HG03159 (cell line): Measurements from ENCODE around the gene TSPAN32.

Experiments used
- ATAC-seq: cut with Tn5 transposase; IDR thresholded peaks from one replicate; pipeline ENCODE4 v1.9.1; 2021; ENCODE audit warnings: mild to moderate bottlenecking, moderate library complexity; ENCODE audit not compliant: unreplicated experiment

TSPAN32 gene

DNA sequence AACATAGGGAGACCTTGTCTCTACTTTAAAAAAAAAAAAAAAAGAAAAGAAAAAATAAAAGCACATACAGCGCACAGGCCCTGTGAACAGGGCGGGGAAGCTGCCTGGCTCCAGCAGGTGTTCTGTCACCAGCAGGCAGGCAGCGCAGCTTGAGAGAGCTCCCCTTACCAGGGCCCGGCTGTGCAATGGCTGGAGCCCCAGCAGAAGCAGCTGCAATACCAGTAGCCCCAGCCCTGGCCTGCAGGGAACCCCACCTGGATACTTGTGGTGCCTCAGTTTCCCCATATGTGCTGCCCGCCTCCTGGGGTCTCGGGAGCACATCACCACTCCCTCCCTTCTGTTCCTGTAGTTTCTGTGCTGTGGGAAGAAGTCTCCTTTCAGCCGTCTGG lies 12.3 kb downstream of the TSPAN32 start:
- no peak for ATAC-seq

DNA sequence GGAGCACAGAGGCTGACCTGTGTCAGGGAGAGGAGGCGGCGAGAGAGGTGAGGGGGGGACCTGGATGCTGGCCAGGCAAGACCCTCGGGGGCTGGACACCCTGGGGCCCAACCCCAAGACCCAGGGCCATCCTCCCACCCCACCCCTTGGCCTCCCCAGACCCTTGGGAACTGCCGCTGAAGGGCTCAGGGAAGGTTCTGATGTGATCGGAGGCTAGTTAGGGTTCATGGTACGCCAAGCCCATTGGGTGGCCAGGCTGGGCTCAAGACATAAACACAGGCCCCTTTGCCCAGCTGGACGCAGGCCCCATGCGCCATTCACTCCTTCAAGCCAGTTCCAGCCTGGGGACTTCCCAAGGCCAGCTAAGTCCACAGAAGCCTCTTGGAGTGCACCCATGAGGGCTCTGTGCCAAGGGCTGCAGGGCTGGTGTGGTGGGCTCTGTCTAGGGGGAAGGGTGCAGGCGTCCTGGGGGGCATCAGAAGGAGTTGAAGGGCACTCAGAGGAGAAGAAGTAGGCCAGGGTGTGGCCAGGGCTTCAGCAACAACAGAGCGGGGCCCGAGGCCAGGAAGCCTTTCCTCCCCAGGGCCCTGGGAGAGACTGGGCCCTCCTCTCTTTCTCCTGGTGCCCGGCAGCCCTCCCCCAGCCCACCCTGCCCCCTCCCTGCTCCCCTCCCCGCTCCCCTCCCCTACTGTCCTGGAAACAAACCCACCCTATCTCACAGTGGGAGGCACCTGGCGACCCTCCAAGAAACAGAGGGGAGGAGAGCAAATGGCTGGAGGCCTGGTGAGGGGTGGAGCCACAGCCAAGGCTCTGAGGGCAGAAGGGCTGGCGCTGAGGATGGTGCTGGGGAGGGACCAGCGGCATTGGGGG lies 12.9 kb downstream of the TSPAN32 start:
- ATAC-seq, result no peak

DNA sequence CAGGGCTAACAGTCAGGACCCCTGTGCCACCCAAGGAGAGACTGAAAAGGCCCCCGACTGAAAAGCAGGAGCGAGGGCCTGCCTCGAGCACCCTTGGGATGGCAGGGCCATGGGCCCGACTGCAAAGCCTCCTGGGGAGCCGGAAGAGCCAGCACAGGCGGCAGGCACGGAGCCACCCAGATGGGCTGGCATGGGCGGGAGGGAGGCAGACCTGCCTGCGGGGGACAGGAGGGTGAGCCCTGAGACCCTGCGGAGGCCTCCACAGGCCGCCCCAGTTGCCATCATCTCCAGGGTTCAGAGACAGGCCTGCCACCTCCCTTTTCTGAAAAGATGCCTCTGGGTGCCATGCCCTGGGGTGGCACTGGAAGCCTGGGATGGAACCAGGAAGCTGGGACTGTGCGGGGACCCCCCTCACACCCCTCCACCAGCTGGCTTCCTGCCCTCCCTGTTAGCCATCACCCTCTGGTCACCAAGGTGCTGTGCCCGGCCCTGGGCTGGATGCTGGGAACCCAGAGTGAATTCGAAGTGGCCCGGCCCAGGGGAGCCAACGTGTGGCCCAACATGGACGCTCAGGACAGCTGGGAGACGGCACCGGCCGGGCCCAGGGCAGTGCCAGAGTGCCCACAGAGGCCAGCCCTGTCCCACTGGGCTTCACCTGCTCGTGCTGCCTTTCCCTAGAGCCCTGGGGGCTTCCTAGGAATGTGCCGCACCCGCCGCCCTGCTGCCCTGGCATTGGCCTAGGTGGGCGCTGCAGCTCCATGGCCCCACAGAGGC lies 13.8 kb downstream of the TSPAN32 start:
- ATAC-seq, result no peak

DNA sequence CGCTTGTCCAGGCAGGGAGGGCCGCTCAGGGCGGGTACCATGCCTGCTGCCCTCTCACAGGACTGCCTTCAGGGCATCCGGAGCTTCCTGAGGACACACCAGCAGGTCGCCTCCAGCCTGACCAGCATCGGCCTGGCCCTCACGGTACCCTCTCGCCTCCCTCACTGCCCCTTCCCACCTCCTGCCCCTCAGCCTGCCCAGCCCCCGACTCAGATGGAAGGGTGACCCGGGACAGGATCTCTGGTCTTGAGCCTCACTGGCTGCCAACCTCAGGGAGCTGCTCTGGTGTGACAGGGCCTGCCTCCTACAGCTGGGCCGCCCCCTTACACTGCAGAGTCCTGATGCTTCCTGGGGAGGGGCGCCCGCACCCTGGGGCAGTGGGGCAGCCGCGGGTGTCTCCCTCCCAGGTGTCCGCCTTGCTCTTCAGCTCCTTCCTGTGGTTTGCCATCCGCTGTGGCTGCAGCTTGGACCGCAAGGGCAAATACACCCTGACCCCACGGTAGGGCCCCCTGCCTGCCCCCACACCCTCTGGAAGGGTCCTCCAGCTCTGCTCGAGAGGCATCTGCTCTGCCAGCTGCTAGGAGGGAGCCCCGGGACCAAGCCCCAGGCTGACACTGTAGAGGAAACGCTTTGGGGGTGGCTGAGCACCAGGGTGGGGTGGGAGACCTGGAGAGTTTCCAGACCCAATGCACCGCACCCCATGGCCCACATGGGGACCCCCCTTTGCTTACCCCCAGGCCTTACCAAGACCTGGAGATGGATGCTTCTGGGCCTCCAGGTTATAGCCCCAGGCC lies 14.6 kb downstream of the TSPAN32 start:
- no peak for ATAC-seq

DNA sequence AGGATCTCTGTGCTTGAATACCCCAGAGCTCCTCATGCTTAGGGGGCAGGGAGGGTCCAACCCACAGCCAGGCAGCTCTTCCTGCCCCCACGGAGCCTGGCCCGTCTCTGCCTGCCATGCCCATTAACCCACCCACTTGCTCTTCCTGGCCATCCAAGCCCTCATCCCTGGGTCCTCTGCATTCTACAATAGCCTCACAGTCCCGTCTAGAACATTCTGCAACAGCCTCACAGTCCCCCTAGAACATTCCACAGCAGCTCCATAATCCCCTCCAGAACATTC lies 15.1 kb downstream of the TSPAN32 start:
- ATAC-seq, result no peak

DNA sequence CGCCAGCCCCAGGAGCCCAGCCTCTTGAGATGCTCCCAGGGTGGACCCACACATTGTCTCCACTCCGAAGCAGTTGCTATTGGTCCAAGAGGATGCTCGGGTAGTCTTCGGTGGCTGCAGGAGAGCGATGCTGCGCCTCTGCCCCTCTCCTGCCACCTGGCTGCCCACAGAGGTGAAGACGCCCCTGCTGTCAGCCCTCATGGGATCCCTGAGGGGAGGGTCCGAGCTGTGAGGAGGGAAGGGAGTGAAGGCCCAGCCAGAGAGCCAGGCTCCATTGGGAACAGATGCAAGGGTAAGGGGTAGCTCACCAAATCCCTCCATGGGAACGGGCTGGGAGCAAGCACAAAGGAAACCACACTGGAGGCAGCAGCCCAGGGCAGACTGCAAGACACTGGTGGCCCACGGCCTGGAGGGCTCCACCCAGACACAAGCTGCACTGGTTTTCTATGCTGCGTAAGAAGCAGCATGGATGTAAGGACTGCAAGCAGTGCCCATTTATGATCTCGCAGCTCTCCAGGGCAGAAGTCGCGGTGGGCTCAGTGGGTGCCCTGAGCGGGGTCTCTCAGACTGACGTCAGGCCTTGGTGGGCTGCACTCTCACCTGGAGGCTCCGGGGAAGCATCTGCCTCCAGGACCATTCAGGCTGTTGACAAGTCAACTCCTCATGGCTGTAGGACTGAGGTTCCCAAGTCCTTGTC lies 15.7 kb downstream of the TSPAN32 start:
- ATAC-seq, result no peak

DNA sequence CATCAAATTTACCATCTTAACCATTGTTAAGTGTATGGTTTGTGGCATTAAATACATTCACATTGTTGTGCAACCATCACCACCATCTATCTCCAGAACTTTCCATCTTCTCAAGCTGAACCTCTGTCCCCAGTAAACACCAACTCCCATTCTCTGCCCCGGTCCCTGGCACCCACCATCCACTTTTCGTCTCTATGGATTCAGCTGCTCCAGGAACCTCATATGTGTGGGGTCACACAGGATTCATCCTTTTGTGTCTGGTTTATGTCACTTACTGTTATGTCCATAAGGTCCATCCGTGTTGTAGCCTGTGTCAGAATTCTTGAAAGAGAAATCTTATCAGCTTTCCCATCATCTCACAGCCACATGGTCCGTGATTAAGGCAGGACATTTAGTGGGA lies 16.3 kb downstream of the TSPAN32 start:
- no peak for ATAC-seq

DNA sequence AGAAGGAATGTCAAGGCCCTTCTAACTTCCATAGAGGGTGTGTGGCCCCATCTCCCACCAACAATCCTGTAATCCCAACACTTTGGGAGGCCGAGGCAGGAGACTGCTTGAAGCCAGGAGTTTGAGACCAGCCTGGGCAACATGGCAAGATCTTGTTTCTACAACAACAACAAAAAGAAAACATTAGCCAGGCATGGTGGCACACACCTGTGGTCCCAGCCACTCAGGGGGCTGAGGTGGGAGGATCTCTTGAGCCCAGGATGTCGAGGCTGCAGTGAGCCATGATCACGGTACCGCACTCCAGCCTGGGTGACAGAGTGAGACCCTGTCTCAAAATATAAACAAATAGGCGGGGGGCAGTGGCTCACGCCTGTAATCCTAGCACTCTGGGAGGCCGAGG lies 16.9 kb downstream of the TSPAN32 start:
- ATAC-seq, result no peak

DNA sequence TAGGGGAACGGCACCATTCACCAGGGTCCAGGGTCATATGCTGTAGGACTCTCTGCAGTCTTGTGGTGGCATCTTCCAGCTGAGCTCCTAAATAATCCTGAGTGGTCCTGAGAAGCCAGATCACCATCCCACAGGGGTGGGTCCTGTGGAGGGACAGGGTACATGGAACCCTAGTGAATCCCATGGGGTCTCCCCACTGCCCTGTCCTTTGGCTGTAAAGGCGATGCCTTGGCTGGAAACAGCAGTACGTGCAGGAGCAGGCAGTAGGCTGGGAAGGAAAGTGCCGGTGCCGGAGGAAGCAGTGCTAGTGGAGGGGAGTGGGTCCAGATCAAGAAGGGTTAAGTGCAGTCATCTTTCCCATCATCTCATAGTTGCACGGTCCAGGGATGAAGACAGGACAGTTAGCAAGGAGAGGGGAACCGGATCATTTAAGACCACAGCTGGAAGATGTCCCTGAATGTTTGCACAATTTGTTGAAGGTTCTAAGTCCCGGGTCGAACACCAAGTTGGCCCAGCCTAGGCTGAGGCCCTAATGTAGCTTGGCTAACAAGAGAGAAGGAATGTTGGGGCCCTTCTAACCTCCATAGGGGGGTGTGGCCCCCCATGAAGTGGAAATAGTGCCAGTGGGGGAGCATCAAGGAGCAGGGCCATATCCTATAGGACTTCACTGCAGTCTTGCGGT lies 18.1 kb downstream of the TSPAN32 start:
- ATAC-seq, result no peak

DNA sequence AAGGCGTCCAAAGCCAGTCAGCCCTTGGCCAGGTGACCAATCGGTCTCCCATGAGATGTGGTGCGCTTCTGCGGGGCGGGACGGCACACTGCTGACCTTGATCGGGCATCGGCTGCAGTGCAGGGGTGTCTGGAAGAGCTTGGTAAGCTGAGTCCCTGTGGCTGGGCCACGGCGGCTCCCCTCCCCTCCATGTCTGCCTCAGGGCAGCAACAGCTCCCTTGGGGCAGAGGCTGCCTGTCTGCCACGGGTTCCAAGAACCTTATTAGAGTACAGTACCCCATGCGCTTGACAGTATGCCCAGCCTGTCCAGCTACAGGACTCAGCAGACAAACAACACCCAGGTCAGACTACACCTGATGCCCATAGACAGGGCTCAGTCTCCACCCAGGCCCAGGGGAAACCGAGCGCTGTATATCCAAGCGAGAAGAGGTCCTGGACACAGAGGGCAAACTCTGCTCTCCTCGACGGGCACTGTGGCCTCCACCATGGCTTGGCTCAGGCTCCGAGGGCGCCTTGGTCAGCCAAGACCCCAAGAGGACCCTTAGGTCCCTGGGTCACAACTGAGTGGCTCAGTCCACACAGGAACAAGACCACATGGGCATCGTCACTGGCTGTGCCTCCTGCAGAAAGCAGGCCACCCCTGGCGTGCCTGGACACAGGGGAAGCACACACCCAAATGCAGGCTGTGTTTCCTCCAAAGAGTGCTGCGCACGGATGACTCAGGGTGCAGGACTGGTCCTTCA lies 18.9 kb downstream of the TSPAN32 start:
- no peak for ATAC-seq

DNA sequence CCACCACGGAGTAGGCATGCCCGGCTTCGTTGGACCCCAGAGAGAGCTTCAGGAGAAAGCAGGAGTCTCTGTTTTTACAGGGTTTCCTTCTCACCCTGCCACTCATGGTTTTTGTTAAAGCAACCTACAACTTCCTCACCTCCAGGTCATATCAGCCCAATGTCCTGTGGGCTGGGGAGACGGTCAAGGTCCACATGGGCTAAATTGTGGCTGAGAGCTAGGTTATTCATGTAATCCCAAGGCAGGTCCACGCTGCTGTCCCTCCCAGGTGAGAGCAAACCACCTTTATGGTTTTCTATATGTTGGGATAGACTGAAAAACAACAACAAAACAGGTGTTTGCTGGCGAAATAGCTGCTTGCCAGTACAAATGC lies 19.5 kb downstream of the TSPAN32 start:
- ATAC-seq, result no peak

DNA sequence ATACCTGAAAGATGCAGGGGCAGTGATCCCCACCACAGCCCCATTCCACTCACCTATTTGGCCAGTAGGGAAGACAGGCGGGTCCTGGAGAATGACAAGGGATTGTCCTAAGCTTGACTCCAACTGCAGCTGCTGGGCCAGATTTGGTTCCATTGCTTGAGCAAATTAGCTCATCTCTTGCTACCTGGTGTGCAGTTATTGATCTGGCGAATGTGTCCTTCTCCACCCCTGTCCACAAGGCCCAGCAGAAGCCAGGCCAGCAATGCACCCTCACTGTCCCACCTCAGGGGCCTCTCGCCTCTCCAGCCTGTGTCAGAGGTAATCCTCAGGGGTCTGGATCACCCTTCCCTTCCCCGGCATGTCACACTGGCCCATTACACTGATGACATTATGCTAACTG lies 23.3 kb downstream of the TSPAN32 start:
- no peak for ATAC-seq

DNA sequence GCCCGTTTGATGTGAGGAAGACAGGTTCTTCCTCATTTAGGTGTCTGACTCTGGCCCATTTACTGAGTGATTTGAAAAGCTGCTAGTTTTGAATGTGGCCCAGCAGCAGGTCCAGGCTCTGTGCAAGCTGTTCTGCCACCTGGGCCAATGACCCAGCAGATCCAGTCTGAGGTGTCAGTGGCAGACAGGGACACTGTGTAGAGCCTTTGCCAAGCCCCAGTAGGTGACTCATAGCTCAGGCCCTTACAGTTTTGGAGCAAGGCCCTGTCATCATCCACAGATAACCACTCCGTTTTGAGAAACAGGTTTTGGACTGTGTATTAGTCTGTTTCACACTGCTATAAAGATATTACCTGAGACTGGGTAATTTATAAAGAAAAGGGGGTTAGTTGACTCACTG lies 23.9 kb downstream of the TSPAN32 start:
- ATAC-seq, result no peak

DNA sequence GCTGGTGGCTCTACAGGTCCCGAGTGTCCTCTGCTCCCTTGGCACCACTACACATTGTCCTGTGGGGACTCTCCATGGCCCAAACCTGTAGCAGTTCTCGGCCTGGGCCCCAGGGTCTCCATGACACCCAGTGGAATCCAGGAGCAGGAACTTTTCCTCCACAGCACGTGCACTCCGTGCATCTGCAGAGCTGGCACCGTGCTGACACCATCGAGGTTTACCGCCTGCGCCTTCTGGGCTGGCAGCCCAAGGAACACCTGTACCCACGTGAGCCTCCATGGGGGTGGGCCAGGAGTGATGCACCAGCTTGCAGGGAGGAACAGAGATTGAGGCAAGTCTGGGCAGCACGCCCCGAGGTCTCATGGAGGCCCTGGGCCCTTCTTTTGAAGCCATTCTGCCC lies 25.2 kb downstream of the TSPAN32 start:
- no peak for ATAC-seq

DNA sequence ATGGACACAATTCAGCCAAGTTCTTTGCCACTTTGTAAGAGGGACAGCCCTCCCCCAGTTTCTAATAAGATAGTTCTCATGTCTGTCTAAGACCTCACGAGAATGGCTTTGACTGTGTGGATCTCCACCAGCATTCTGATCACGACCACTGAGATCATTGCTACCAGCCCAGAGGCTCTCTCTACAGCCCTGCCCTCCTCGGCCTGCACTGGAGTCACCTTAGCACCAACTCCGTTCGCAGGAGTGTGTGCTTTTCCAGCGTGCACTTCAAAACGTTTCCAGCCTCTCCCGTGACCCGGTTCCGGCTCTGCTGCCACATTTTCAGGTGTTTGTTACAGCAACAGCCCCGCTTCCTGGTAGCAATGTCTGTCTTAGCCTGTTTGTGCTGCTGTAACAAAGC lies 26.2 kb downstream of the TSPAN32 start:
- no peak for ATAC-seq

DNA sequence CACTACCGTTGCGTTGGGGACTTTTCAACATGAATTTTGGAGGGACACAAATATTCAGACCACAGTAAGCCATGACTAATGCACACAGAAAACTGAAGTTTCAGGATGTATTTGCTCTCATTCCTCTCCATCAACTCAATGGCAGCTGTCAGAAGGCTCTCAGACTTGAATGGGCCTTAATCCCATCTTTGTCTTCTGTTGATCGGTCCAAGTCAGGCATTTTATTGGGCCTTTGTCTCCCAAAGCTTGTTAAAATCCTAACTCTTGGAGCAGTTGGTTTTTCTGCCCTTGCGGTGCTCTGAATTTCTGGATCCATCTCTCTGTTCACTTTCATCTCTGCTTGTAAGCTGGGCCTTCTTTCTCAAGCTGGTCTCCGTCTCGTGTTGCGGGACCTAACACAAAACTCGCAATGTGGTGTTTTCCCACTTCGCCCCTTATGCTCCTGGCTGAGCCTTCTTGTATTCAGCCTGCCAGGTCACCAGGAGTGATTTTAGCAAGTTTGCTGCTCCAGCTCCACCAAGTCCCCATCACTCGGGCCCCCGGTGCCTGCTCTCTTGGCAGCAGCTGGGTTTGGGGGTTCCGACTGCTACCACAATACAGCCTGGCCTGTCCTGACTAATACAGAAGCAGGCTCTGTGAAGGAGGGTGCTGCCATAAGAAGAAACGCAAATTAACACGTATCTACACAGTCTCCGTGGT lies 27.0 kb downstream of the TSPAN32 start:
- no peak for ATAC-seq

DNA sequence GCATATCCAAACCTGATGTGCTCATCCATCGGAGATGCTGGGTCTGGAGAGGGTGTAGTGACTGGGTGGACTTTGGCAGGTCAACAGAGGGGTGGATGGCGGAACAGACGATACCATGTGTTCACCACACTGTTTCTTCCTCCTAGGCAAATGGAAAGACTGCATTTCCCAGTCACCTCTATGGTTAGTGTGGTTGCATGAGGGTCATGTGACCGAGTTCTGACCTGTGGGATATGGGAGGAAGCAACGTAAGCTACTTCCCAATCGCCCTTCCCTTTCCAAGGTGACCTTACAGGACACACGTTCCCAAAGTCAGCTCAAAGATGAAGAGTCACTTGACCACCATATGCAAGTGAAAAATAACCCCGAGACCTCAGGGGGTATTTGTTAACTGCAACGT lies 27.7 kb downstream of the TSPAN32 start:
- no peak for ATAC-seq

DNA sequence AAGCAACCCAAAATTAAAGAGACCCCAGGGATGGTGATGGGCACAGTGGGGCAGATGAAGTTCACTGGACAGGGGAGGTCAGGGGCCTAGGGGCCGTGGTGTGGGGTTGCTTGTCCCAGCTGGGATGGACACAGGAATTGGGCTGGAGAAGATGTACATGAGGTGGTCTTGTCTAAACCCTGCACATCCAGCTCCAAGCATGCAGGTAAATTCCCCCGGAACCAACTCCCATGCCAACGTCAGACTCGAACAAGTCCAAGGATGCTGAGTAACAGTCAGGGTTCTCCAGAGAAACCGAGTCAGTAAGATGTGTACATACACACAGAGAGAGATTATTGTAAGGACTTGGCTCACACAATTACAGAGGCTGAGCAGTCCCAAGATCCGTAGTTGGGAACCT lies 28.9 kb downstream of the TSPAN32 start:
- ATAC-seq, result no peak

DNA sequence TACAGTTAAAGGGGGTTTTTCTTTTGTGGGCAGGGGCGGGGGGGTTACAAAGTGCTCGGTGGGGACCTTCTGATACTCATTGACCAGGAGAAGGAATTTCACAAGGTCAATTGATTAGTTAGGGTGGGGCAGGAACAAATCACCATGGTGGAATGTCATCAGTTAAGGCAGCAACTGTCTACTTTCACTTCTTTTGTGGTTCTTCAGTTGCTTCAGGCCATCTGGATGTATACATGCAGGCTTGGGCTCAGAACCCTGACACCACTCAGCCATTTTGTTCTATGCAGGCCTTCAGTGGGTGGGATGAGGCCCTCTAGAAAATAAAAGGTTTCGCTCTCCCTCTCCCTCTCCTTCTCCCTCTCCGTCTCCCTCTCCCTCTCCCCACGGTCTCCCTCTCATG lies 29.6 kb downstream of the TSPAN32 start:
- ATAC-seq, result no peak
